ENCODE measurements around the gene RASD1. TPM values are rescaled to one million over a fixed set of nuclear protein-coding genes. Genes with fewer than 3 reads are reported as not detected.
"Not testable (repeated sequence)": the region's sequence is repeated elsewhere in the genome, so short reads cannot be mapped to it uniquely, and the experiment has no call there.

RASD1 gene
- total RNA-seq, 1 experiment from 2014 or later = not detected

DNA sequence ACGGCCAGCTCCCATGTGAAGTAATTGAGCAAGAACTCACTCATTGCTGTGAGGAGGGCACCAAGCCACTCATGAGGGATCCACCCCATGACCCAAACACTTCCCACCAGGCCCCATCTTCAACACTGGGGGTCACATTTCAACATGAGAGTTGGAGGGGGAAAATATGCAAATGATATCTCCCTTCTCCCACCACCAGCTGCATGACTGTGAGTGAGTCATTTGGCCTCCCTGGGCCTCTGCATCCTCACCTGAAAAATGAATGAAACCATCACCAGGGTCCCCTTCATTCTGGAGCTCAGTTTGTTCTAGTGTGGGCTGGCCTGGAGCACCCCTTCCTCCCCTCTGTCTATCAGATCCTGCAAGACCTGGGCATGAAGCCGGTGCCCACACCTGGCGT is 26.2 kb downstream of the RASD1 start:
- no peak for DNase-seq (ENCODE audit: low read depth)

DNA sequence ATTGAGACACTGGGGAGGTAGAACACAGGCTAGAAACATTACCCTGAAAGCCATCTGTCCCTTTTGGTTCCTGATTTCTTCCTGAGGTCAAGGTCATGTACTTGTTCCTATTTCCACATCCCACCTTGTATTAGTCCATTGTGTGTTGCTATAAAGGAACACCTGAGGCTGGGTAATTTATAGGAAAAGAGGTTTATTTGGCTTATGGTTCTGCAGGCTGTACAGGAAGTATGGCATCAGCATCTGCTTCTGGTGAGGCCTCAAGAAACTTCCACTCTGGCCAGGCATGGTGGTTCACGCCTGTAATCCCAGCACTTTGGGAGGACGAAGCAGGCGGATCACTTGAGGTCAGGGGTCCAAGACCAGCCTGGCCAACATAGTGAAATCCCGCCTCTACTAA is 26.8 kb downstream of the RASD1 start:
- no peak for DNase-seq (ENCODE audit: low read depth)

DNA sequence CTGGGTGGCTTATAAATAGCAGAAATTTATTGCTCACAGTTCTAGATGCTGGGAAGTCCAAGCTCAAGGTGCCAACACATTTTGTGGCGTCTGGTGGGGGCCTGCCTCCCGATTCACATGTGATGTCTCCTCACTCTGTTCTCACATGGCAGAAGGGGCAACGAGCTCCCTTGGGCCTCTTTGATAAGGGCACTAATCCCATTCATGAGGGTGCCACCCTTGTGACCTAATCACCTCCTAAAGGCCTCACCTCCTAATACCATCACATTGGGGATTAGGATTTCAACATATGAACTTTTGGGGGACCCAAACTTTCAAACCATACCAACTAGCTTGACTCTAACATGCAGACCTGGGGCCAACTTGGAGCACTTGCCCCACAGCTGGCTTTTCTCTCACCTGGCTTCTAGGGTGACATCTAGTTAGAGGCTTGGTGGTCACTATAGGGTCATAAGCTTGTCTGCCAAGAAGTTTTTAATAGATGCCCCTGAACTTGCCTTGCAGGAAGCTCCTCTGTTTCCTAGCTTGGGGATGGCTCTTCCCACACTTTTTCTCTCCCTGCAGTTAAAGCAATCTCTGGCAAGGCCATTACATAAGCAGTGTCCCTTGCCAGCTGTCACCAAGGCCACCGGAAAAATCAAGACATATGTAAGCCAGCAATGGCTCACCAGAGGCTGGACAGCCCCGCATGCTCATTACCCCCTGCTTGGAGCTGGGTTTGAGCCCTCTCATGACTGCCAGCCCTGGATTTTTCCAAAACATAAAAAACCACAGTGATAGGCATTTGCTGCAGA is 27.8 kb downstream of the RASD1 start:
- DNase-seq (ENCODE audit: low read depth) = no peak

DNA sequence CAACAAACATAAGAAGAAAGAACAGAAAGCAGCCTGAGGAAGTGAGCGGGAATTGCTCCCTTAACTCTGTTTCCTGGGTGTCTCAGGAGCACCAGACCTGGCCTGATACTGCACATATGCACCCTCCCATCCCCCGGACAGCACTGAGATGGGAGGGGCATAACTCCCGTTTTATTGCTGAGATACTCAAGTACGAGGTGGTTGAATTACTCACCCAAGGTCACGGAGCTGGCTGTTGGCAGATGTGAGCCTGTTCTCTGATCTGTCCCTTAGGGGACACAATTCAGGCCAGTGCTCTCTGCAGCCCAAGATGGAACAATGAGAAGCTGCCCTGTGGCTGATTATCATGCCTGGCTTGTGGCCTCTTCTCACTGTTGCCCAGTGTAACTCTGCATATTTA is 28.5 kb downstream of the RASD1 start:
- peak; percentile 37 for DNase-seq (ENCODE audit: low read depth)

DNA sequence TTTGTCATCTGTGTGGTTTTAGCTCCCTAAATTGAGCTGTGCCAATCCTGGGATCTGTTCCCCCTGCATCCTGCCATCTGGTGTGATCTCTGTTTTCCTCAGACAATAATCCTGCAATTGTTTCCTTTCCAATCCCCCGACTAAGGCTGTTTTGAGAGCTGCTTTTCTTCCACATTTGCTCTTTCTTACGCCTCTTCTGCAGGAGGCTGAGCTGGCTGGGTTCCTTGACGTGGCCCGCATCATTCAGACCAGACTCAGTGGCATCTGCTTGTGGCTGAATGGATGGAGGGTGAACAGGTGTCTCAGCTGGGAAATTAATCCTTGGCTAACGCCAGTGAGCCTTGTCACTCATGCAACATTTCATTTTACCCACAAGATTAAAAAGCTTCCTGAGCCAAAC is 29.2 kb downstream of the RASD1 start:
- peak; percentile 30 for DNase-seq (ENCODE audit: low read depth)

DNA sequence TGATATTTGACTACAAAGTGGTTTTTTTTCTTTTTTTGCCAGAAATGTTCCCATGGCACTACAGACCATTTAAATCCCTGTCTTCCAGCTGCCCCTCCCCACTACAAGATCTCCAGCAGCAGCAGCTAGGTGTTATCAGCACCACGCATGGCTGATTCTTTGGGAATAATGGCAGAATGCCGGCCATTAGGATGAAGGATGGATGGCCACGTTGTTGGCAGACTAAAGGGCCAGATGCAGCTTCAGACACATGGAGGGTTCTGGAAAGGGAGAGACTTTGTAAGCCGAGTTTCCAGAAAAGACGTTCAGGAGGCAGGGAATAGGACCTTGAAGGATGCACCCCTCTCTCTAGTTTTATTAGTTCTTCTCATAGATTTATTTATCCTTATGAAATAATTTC is 29.7 kb downstream of the RASD1 start:
- DNase-seq (ENCODE audit: low read depth) = no peak

DNA sequence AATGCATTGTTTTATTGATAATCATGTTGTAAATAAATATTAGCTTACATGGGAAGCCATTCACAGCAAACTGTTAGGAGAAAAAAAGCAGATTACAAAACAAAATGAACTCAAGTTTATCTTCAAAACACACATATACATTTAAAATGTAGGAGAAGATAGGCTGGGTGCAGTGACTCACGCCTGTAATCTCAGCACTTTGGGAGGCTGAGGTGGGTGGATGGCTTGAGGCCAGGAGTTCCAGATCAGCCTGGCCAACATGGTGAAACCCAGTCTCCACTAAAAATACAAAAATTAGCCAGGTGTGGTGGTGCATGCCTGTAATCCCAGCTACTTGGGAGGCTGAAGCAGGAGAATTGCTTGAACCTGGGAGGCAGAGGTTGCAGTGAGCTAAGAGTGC is 30.3 kb downstream of the RASD1 start:
- DNase-seq (ENCODE audit: low read depth) = not testable (repeated sequence)

DNA sequence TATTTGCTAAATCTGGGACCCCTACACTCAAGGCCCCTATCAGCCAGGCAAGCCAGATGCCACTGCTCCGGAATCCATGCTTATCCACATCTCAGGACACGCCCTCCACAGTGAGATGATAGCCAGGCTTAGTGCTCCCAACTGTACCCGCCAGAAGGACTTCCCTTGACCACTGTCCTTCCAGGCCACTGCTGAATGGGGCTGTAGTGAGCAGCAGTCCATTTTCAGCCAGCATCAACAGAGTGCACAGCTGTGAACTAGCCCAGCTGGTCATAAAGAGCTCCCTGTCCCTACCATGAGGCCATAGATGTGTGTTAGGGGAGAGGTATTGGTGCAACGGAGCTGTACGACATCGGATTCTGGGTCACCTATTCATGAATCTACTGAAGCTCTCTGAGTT is 32.4 kb downstream of the RASD1 start:
- DNase-seq (ENCODE audit: low read depth) = no peak

DNA sequence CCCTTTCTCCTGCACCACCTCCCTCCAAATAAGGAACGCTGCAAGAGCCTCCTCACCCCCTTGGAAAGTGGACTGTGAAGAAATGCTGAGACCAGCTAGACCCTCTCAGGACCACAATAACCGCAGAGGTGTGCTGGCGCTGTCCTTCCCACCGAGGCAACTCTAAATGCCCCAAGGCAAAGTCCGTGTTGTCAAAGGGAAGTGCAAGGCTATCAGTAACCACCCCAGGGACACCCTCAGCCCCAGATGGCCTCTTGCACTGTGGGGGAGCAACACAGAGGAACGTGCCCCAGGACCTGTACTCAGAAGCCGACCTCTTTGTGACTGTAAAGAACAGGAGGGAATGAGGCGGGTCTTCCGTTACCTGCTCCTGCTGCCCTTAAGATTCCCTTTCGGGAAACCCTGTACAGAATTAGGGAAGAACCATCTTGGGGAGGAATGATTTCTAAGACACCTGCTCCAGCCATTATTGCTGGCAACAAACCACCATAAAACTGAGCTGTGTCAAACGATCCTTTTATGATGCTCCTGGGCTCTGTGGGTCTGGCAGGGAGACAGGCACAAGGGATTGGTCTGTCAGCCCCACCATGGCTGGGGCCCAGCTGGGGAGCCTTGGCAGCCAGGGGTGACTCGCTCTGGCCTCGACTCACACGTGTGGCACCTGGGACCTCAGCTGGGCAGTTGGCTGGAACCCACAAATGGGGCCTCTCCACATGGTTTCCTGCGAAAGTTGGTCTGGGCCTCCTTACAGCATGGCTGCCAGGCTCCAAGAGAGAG is 34.0 kb downstream of the RASD1 start:
- no peak for DNase-seq (ENCODE audit: low read depth)

DNA sequence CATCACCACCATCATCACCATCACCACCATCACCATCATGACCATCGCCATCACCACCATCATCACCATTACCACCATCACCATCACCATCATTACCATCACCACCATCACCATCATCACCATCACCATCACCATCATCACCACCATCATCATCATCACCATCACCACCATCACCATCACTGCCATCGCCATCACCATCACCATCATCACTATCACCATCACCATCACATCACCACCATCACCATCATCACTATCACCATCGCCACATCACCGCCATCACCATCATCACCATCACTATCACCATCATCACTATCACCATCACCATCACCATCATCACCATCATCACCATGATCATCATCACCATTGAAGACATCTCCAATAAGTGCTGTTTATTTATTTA is 36.2 kb downstream of the RASD1 start:
- no peak for DNase-seq (ENCODE audit: low read depth)

DNA sequence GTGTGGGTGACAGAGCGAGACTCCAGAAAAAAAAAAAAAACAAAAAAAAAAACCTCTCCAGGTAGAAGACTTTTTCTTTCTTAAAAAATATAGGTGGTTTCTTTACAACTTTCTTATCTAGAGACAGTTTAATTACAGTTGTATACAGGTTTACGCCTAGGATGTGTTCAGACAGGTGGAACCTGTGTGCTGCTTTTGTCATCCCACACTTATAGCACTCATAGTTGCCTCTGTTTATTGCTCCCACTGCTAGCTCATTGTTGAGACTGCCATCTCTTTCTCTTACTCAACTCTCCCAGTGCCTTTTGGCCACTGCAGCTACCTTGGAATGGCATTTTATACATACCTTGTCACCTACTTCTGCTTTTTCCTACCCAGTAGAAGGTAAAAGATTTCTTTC is 38.5 kb downstream of the RASD1 start:
- DNase-seq (ENCODE audit: low read depth) = no peak

DNA sequence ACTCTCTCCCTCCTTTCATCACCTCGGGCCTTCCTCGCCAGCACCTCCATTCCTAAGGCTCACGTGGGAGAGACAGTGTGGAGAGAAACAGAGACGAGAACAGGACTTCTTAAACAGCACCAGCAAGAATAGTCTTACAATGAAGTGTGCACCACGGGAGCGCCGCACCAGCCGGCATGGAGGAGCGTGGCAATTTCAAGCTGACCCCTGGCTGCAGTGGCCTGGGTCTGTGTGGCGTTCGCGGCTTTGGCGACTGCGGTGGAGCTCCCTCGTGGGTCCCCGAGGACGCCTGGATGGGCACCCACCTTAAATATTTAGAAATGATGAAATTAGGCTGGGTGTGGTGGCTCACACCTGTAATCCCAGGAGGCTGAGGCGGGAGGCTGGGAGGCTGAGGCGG is 39.9 kb downstream of the RASD1 start:
- no peak for DNase-seq (ENCODE audit: low read depth)

DNA sequence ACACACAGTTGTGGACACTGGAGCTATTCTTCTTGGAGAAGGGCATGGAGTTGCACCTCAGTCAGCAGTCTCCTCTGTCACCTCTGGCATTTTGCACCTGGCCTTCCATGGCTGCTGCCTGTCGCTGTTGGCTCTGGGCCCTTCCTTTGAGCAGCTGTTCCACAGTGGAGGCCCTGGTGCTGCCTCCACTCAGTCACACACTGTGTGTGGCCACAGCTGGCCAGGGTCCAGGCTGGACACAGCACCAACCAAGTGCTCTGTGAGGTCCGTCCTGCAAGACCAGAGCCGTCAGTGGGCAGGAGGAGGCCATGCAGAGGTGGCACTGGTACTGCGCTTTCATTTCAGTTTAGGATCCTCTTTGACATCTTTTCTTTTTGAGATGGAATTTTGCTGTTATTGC is 41.0 kb downstream of the RASD1 start:
- DNase-seq (ENCODE audit: low read depth) = no peak

DNA sequence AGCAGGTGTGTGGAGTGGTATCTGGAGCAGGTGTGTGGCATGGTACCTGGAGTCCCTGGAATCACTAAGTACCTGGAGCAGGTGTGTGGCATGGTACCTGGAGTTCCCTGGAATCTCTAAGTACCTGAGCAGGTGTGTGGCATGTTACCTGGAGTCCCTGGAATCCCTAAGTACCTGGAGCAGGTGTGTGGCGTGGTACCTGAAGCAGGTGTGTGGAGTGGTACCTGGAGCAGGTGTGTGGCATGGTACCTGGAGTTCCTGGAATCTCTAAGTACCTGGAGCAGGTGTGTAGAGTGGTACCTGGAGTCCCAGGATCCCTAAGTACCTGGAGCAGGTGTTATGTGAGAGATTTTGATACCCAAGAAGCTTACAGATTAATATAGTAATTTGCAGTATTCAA is 41.5 kb downstream of the RASD1 start:
- DNase-seq (ENCODE audit: low read depth) = not testable (repeated sequence)

DNA sequence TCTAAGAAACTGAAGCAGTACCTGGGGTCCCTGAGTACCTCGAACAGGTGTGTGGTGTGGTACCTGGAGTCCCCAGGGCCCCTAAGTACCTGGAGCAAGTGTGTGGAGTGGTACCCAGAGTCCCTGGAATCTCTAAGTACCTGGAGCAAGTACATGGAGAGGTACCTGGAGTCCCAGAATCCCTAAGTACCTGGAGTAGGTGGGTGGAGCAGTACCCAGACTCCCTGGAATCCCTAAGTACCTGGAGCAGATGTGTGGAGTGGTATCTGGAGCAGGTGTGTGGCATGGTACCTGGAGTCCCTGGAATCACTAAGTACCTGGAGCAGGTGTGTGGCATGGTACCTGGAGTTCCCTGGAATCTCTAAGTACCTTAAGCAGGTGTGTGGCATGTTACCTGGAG is 41.9 kb downstream of the RASD1 start:
- no peak for DNase-seq (ENCODE audit: low read depth)

DNA sequence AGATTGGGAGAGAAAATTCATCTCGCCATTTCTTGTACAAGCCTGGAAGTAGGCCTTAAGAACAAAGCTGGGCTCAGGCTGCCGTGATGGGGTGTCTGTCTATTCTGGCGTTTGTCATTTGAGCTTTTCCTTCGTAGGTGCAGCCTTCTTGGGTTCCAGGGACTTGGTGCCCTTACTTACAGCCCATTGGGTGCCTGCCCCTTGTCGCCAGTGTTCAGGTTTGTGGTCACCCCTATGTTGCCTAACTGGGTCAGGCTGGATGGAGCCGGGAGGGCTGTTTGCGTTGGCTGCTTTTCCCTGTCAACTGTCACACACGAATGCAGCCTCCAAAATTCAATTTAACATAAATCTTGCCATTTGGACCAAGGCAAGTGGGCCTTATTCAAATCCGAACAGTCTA is 43.1 kb downstream of the RASD1 start:
- DNase-seq (ENCODE audit: low read depth) = no peak

DNA sequence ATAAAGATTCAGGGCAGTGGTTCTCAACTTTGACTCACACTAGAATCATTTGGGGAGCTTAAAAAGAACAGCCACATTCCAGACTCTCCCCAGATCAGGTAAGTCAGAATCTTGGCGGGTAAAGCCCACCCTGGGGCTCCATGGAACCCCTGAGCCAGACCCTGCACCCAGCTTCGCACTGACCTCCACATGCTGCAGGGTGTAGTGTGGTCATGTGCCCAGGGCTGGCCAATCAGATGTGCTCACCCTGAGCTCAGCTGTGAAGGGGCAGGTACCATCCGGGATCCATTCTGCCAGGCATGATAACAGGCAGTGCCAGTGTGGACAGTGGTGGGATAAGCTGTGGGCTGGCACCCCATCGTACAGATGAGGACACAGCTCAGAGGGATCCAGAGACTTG is 47.5 kb downstream of the RASD1 start:
- DNase-seq (ENCODE audit: low read depth) = no peak

DNA sequence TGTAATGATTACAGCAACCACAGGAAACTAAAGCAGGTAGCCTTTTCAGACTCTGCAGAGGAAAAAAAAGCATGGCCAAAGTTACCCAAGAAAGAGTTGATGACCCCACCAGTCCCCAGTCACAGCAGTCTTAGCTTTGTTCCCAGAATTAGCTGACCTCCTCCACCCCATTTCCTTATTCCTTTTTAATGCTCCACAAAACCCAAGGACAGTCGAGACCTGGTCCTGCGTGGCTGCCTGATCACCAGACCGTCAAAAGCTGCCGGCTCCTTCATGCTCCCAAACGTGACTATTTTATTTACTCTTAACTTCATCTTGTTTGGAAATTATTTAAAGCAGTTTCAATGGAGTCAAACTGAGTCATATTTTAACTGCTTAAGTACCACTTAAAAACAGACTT is 48.1 kb downstream of the RASD1 start:
- DNase-seq (ENCODE audit: low read depth) = no peak

DNA sequence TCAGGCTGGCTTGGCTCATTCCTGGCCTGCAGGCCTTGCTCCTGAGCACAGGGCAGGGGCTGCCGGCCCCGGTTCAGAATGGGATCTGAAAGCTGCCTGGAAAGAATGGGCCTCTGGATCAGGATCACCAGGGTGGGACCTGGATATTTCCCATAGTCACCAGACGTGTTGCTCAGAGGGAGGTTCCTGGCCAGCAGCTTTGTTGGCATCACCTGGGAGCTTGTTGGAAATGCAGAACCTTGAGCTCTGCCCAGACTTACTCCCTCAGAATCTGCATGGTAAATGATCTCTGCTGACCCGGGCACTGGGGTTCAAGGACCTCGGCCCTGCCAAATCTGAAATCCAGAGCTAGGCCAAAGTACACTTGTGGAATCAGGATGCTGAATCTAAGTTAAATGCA is 48.9 kb downstream of the RASD1 start:
- no peak for DNase-seq (ENCODE audit: low read depth)

DNA sequence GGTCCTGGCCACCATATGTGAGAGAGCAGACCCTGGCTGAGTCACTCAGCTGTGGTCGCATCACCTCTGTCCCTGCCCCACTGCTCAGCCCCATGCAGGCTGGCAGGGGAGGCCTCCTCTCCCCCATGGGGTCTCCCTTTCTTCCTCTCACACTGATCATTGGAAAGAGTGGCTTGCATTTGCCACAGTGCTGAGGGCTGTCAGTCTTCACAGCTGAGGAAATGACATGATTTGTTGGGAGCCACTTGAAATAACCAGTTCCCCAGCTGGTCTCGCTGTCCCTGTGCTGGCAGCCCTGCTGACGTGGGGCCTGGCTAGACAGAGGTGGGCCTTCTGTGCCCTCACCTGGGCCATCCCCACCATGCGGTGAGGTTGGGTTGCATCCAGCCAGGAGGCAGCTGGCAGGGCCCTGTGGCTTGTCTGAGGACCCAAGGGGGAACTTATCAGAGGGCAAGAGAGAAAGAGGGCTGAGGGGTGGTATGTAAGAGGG is 49.5 kb downstream of the RASD1 start:
- DNase-seq (ENCODE audit: low read depth) = no peak

DNA sequence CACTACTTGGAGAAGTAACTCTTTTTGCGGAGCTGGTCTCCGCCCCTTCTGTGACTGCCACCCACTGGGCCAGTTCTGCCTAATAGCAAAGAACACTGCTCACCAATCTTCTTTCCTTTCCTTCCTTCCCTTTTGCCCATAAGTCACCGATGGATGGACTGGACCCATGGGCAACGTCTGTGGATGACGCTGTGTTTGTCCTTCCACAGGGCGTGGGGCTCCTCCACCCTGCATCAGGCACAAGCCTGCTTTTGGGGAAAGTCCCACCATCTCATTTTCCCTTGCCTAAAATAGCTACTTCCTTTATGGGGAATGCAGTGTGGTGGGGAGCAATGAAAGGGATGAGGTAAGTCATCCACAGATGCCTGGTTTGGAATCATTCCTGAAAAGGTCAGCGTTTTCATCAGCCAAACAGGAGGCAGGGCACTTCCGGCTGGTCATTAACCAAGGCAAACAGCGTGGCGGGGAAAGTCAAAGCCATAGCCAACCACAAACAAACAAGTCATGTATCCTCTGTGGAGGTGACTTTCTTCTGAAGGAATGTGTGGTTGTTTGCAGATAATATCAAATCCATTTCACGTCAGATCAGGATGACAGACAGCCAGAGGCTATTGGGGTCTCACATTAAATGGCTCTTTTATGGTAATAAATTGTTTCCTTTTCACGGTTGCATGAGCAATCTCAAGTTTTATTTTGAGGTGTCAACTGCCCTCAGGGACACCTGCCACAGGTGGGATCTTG is 50.1 kb downstream of the RASD1 start:
- peak; percentile 76 for DNase-seq (ENCODE audit: low read depth)

DNA sequence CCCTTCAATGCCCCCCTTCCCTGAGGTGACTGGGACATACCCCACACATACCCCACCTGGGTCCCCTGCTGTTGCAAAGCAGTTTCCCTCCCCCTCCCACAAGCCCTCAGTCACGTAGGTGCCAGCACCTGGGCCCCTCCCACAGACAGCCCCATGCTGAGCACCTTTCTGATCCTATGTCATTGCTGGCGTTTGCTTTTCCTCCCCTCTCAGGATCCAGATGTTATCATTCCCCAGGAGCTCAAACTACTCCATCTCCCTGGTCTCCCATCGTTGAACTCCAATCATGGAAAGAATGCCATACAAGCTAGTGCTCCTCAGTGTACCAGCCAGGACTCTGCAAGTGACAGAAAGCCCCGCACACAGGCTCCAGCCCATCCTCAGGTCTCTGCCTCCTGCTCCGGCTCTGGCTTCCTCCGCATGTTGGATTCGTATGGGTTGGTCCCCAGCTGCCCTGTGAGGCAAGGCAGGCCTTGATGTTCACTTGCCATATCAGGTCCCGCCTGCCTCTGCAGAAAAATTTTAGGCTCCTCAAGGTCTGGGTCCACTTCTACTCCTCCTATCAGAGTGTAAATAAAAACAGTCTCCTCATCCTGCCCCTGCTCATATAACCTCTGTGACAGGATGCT is 50.8 kb downstream of the RASD1 start:
- DNase-seq (ENCODE audit: low read depth) = no peak

Data from LHCN-M2 (cell line).